Gastroesophageal sphincter (tissue), 4 donors: ENCODE measurements around the gene NXF1. TPM values are rescaled to one million over a fixed set of nuclear protein-coding genes. Genes with fewer than 3 reads are reported as not detected.
"Not testable (repeated sequence)": the region's sequence is repeated elsewhere in the genome, so short reads cannot be mapped to it uniquely, and the experiment has no call there.

ENCODE experiments used
- ATAC-seq: fragments of 150-250 bp; one replicate; pipeline ENCODE4 v1.9.1; 2016; ENCODE audit warnings: mild to moderate bottlenecking, moderate library complexity
- H3K27ac ChIP-seq, 4 donors: fragments of 200-600 bp; sonication (generic) in 3 of 4; 1 replicate in 3 of 4; 2 replicates in 1 of 4; pipeline ENCODE4 v1.5.1; 2016 to 2019
- H3K27me3 ChIP-seq: fragments of 200-600 bp; sonication (generic); one replicate; pipeline ENCODE4 v1.5.1; 2019
- H3K36me3 ChIP-seq, 2 donors: fragments of 200-600 bp; sonication (generic); one replicate each; pipeline ENCODE4 v1.5.1; 2019; ENCODE audit warnings: control low read depth in 1 of 2
- H3K4me1 ChIP-seq, 3 donors: fragments of 200-600 bp; sonication (generic); 1 replicate in 2 of 3; 2 replicates in 1 of 3; pipeline ENCODE4 v1.5.1; 2016 to 2019; ENCODE audit warnings: control low read depth in 2 of 3
- H3K4me3 ChIP-seq, 2 donors: fragments of 200-600 bp; sonication (generic); one replicate each; pipeline ENCODE4 v1.5.1; 2019; ENCODE audit warnings: mild to moderate bottlenecking in 1 of 2, moderate library complexity in 1 of 2
- H3K9me3 ChIP-seq, 3 donors: fragments of 200-600 bp; sonication (generic); one replicate each; pipeline ENCODE4 v1.5.1; 2017 to 2019; ENCODE audit warnings: control low read depth in 2 of 3
- CTCF ChIP-seq, 4 experiments: fragments of 200-600 bp in 2 of 4; fragments of 450-650 bp in 2 of 4; sonication (generic) in 1 of 4; IDR thresholded peaks; one replicate each; pipeline ENCODE4 v1.5.1; 2017 to 2019; ENCODE audit warnings: antibody characterized with exemption in 4 of 4, mild to moderate bottlenecking in 2 of 4, moderate library complexity in 2 of 4
- EP300 ChIP-seq: sonication (generic); formaldehyde crosslinking; IDR thresholded peaks from one replicate; pipeline ENCODE4 v1.6.1; 2017; ENCODE audit warnings: antibody characterized with exemption, mild to moderate bottlenecking
- POLR2A ChIP-seq, 2 donors: fragments of 450-650 bp; IDR thresholded peaks; one replicate each; pipeline ENCODE4 v1.6.1; 2017; ENCODE audit warnings: antibody characterized with exemption in 2 of 2, mild to moderate bottlenecking in 2 of 2, moderate library complexity in 1 of 2
- POLR2AphosphoS5 ChIP-seq: sonication (generic); formaldehyde crosslinking; IDR thresholded peaks from one replicate; pipeline ENCODE4 v1.6.1; 2017; ENCODE audit warnings: antibody characterized with exemption
- WGBS, 2 donors: methylation state at CpG; one replicate each; pipeline ENCODE4 v1.1.5; 2018; ENCODE audit warnings: low coverage in 1 of 2; 5-methylcytosine and 5-hydroxymethylcytosine counted together
- total RNA-seq, 4 donors: library from RNA; depleted of rRNA; stranded (reverse); fragments of >200 nt; gene quantifications; one replicate each; pipeline ENCODE4 v1.1.0, GENCODE V29; 2016

The NXF1 gene
- total RNA-seq, 4 donors from 2014 or later: 33.2 to 72.3 (median 57.2) TPM

- peak overlapping the region; percentile 82 to 98 (median 98) for H3K27ac ChIP-seq
- peak; percentile 13 for ATAC-seq
- 0% methylated on average over 8 of the region's 18 CpGs; no CpG with 5 or more reads in 1 of the 2 donors for WGBS, 2 donors
- H3K9me3 ChIP-seq: no peaks in the 10 kb centered on the region
- H3K27me3 ChIP-seq: no peaks in the 10 kb centered on the region
- H3K4me1 ChIP-seq: peaks cover 0 to 39% (median 18%) of the 10 kb centered on the region in 3 donors
- H3K36me3 ChIP-seq: peaks cover 0 to 41% of the 10 kb centered on the region in 2 donors
- TF ChIP-seq POLR2A (IDR thresholded peaks at IDR 0.05): no peak
- TF ChIP-seq CTCF (IDR thresholded peaks at IDR 0.05): no peak
- TF ChIP-seq EP300: no peak
- no peak for TF ChIP-seq POLR2AphosphoS5
- peak overlapping the region; percentile 37 to 75 for H3K4me3 ChIP-seq
These were observed 34.5 kb downstream of the NXF1 start for GRCh38 chr11:62770778-62771143.

GRCh38 chr11:62760867-62761227 is 44.4 kb downstream of the NXF1 start:
- Histone ChIP-seq H3K4me1 (peaks cover 4 to 31% (median 11%) of the 10 kb centered on the region in 3 donors), H3K4me3 (peak overlapping the region; percentile 73 to 96), H3K27ac (peak overlapping the region; percentile 41 to 91 (median 87)), H3K36me3 (peaks cover 0 to 30% of the 10 kb centered on the region in 2 donors)
- not testable (repeated sequence) for H3K27me3 ChIP-seq, H3K9me3 ChIP-seq, ATAC-seq
- whole genome bisulfite sequencing, 2 donors: 78 to 100% methylated on average over 1 of the region's 9 CpGs

GRCh38 chr11:62757846-62758788 is 47.1 kb downstream of the NXF1 start:
- no peak overlapping the region for H3K27ac ChIP-seq
- no peaks in the 10 kb centered on the region for H3K9me3 ChIP-seq
- no peak for ATAC-seq
- H3K4me1 ChIP-seq: peaks cover 4 to 30% (median 16%) of the 10 kb centered on the region in 3 donors
- peaks cover 0 to 6% of the 10 kb centered on the region in 2 donors for H3K36me3 ChIP-seq
- no peak overlapping the region for H3K4me3 ChIP-seq
- WGBS, 2 donors: 34 to 51% methylated on average over 5 to 9 of the region's 9 CpGs
- TF ChIP-seq CTCF (IDR thresholded peaks at IDR 0.05) (no peak), EP300 (no peak), POLR2AphosphoS5 (no peak), POLR2A (IDR thresholded peaks at IDR 0.05) (no peak)
- no peaks in the 10 kb centered on the region for H3K27me3 ChIP-seq

GRCh38 chr11:62755086-62755615 is 50.1 kb downstream of the NXF1 start:
- ATAC-seq: no peak

More at GRCh38 chr11:62755086-62755615, 50.1 kb downstream of the NXF1 start:
- Histone ChIP-seq H3K9me3 (no peaks in the 10 kb centered on the region), H3K36me3 (peaks cover 0 to 20% of the 10 kb centered on the region in 2 donors), H3K4me3 (no peak overlapping the region), H3K4me1 (peaks cover 0 to 41% (median 14%) of the 10 kb centered on the region in 3 donors), H3K27me3 (no peaks in the 10 kb centered on the region), H3K27ac (no peak overlapping the region)
- WGBS, 2 donors: 50 to 69% methylated on average over 1 to 5 of the region's 10 CpGs
- TF ChIP-seq POLR2AphosphoS5 (no peak), CTCF (IDR thresholded peaks at IDR 0.05) (no peak), EP300 (no peak), POLR2A (IDR thresholded peaks at IDR 0.05) (no peak)
